Omental fat pad (tissue), 4 donors: Measurements from ENCODE around the gene TNNI3K. TPM values are rescaled to one million over a fixed set of nuclear protein-coding genes. Genes with fewer than 3 reads are reported as not detected.

ENCODE experiments used
- ATAC-seq: fragments of 150-250 bp; one replicate; pipeline ENCODE4 v1.9.1; 2016; ENCODE audit warnings: mild to moderate bottlenecking, moderate library complexity; ENCODE audit not compliant: low FRiP score
- DNase-seq: peaks from one replicate; pipeline ENCODE4 v3.0.0-alpha.2; 2019; ENCODE audit warnings: low spot score
- CTCF ChIP-seq, 3 donors: fragments of 450-650 bp; IDR thresholded peaks; one replicate each; pipeline ENCODE4 v1.5.1; 2016 to 2017; ENCODE audit warnings: antibody characterized with exemption in 3 of 3, mild to moderate bottlenecking in 3 of 3, moderate library complexity in 2 of 3
- total RNA-seq, 4 donors: library from RNA; depleted of rRNA; stranded (reverse); fragments of >200 nt; gene quantifications; one replicate each; pipeline ENCODE4 v1.1.0, GENCODE V29; 2016

TNNI3K gene
- total RNA-seq, 4 donors from 2014 or later, result 1.4 to 3.6 TPM; not detected in 2

- DNase-seq (no peak), ATAC-seq (no peak)
Observed at GRCh38 chr1:74399249-74399648, 164.1 kb downstream of the TNNI3K start.

GRCh38 chr1:74402873-74403272 is 167.7 kb downstream of the TNNI3K start:
- TF ChIP-seq CTCF (IDR thresholded peaks at IDR 0.05), result no peak
- DNase-seq, result no peak
- no peak for ATAC-seq

More at GRCh38 chr1:74399249-74399648, 164.1 kb downstream of the TNNI3K start:
- TF ChIP-seq CTCF (IDR thresholded peaks at IDR 0.05), result no peak

GRCh38 chr1:74403606-74404005 is 168.4 kb downstream of the TNNI3K start:
- ATAC-seq, result no peak

GRCh38 chr1:74406759-74407158 is 171.6 kb downstream of the TNNI3K start:
- ATAC-seq (no peak), DNase-seq (no peak)
- TF ChIP-seq CTCF (IDR thresholded peaks at IDR 0.05), result no peak

More at GRCh38 chr1:74403606-74404005, 168.4 kb downstream of the TNNI3K start:
- no peak for DNase-seq
- no peak for TF ChIP-seq CTCF (IDR thresholded peaks at IDR 0.05)

GRCh38 chr1:74407902-74408301 is 172.7 kb downstream of the TNNI3K start:
- ATAC-seq, result no peak
- no peak for TF ChIP-seq CTCF (IDR thresholded peaks at IDR 0.05)
- no peak for DNase-seq

- DNase-seq (no peak), ATAC-seq (no peak)
- TF ChIP-seq CTCF (IDR thresholded peaks at IDR 0.05), result no peak
Observed at GRCh38 chr1:74412244-74412643, 177.1 kb downstream of the TNNI3K start.

GRCh38 chr1:74415935-74416334 is 180.7 kb downstream of the TNNI3K start:
- ATAC-seq (no peak), DNase-seq (no peak)
- TF ChIP-seq CTCF (IDR thresholded peaks at IDR 0.05), result no peak
